ENCODE data around the gene RAVER1.

The RAVER1 gene

DNA sequence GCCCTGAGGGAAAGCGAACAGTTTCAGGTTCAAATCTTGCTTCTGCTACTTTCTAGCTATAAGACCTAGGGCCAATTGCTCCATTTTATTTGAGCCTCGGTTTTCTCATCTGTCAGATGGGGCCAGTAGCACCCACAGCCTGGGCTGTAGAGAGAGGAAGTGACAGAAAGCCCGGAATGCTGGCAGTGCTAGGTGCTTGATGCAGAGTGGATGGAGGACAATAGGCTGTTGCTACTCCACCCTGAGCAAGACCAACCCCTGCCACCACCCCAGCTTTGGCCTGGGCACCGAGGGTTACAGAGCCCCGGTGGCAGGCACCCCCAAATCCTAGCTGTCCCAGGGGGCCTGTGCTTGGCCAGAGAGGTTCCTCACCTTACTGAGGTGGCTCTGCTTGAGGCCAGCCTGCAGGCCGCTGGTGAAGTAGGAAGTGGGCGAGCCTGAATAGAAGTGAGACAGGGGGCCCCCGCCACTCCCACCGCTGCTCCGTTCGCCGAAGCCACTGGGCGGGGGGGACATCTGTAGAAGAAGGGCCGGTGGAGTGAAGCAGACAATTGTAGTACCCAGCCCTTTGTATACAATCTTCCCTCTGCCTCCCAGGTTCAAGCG, 15.4 kb downstream of the RAVER1 start:
- no peak for DNase-seq

GRCh38 chr19:10317045-10317856, 16.1 kb downstream of the RAVER1 start:
- no peak for DNase-seq

DNA sequence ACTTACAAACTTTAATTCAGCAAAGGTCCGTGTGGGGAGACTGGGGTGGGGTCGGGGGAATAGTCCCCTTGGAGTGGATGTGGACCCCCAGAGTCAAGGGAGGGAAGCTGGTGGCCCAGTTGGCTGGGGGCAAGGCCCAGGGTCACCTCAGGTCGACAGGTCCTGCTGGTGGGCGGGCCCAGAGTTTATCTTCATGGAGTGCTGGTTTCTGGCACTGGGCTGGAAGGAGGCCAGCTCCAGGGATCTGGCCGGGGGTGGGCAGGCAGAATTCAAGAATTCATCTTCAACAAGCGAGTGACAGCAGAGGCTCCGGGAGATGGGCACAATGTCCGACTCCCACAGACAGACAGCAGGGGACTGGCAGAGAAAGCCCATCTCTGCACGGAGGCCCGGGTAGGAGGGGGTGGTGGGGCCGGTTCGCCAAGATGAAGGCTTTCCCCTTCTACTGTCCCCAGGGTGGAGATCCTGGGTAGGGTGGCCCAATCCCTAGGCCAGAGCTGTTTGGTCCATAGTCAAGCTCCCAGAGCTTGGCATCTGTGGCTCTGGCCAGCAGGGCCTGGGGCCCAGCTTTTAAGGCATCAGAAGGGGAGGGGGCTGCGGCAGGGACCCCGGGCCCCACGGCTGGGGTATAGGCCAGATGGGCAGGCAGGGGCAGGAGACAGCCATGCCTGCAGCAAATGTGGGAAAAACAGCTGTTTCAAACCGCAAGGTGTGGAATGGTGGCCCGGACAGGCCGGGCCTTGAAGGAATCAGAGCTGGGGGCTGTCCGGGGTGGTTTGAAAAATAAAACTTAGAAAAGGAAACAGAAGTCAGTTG, 16.9 kb downstream of the RAVER1 start:
- DNase-seq, result no peak

DNA sequence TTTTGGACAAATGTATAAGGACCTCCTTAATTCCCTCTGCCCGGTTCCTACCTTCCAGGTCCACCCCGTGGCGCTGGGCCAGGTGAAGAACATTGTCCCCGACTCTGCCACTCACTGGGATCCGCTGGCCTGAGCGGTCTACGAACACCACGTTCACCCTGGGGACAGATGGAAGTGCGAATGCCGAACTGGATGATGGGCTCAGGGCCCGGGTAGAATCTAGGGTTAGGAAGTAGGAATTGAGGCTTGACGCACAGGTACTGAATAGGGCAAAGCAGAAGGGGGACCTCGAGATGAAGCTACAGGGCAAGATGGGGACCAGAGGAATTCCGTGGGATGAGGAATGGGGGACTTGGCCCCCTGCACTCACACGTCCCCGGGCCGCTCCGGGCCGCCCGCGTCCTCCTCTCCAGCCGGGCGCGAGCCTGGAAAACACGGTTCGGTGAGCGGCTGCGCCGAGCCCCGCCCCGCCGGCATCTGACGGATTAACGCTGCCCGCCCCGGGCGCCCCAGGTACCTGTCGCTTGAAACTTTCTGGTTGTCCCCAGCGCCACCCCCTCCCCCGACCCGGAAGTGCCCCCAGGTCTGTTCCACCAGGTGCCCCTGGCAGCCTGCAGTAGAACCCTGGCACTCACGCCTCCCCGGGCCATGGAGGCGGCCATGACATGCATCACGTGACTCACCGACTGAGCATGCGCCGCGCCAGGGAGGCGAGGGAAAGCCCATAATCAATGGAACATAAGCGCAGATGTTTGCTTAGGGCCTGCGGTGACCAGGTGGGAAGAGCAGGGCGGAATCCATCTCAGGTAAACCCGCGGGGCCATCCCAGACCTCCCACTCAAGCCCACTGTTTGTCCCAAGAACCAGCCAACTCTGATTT, 17.8 kb downstream of the RAVER1 start, which contains the start of gene FDX2:
Gene FDX2 (minus strand): TSS at position 681 of the 880 bp plus-strand sequence. CDS start 19 bp downstream, at position 662.
- DNase-seq, result peak; percentile 60 to 91

- DNase-seq, result no peak
Observed at GRCh38 chr19:10309423-10309822, 23.9 kb downstream of the RAVER1 start, which contains the start of gene ZGLP1. Gene ZGLP1 (minus strand): TSS chr19:10309815.

DNA sequence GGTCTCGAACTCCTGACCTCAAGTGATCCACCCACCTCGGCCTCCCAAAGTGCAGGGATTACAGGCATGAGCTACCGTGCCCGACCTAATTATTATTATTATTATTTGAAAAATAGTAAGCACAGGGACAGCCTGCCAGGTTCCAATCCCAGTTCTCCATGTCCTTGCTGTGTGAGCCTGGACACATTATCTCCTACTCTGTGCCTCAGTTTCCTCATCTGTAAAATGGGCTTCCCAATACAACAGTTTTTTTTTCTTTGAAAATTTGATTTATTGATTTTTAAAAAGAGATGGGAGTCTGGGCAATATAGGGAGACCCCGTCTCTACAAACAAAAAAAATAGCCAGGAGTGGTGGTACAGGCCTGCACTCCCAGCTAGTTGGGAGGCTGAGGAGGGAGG, 27.0 kb downstream of the RAVER1 start:
- DNase-seq, result no peak

DNA sequence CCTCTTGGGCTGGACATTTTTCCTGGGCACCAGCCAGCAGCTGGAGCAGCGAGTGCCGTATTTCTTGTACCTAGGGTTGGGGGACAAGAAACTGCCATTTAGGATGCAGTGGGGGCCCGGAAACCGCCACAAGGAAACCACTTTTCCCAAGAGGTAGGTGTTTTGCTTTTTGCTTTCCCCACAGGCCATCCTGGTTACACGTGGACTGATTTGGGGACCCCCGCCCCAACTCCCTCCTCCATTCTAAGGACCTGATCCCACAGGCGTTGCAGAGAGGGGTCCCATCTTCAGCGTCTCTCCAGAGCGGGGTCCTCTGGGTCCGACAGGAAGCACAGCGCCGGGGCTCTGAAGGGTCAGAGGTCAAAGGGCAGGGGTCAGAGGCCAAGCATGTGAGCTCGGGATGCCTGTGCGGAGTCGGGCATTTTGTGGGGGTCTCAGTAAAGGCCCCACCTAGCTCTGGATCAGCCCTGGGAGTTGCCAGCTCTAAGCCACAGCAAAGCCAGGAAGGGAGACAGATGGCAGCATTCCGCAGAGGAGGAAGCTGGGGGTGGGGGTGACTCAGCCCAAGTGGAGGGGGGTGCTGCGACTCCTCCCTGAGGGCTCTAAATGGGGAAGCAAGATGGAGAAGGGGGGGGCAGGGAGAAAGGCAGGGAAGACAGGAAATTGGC, 28.1 kb downstream of the RAVER1 start:
- DNase-seq, result no peak

DNA sequence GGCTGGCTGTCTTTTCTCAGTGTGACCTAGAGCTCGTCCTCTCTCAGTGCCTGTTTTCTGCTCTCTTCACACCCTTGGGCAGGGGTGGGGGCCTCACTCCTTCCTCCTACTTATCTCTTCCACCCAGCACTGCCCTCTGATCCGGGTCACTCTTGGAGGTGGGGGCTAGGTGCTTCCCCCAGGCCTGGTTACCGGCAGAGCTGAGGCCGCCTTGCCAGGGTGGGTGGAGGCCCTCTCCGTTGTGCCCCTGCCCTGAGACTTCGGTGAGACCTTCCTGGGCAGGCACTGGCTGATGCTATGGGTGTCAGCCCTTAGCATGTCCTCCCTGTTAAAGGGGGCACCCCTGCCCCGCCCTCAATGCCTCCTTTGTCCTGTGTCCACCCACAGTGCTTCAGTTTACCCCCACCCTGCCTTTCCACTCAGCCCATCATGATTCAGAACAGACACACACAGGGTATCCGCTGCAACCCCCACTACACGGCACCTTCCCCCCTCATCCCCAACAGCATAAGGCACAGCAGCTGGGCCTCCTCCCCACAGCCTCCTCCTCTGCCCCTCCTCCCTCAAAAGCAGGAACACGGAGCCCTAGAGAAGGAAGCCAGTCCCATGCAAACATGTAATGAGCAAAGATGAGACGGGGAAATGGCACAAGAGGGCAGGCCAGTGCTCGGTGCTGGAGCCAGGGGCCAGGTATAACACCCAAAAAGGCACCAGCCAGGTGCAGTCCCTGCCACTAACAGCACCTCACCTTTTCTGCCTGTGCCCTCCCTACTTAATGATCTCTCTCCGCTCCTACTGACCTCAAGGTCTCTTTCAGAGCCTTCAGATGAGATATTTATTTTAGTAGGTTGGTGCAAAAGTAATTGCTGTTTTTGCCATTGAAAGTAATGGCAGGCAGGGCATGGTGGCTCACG, 33.5 kb downstream of the RAVER1 start:
- no peak for DNase-seq

DNA sequence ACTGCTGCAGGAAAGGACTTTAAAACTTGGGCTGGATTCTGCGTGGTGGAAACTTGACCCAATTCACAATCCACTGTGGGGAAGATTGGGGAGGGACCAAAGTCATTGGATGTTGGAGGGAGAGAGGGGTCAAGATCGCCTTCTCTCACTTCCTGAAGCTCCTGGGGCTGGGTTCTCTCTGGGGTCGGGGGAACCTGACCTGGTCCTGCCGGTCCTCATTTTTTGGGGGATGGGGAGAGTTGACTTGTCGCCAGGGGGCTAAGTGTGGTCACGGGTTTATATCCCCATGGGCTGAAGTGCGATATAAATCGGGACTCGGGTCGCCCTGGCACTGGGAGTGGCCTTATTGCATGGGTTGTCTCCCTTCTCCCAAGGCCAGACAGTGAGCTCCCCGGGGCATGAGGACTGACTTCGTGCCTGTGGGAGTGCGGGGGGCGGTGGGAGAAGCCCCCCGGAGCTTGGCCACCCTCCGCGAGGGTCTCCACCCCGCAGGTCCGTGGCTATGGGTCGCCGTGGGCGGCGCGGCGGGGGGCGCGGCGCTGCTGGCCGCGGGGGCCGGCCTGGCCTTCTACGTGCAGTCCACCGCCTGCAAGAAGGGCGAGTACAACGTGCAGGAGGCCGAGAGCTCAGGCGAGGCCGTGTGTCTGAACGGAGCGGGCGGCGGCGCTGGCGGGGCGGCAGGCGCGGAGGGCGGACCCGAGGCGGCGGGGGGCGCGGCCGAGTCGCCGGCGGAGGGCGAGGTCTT, 37.3 kb downstream of the RAVER1 start:
- peak in 1 of 2 experiments; percentile 23 for DNase-seq

DNA sequence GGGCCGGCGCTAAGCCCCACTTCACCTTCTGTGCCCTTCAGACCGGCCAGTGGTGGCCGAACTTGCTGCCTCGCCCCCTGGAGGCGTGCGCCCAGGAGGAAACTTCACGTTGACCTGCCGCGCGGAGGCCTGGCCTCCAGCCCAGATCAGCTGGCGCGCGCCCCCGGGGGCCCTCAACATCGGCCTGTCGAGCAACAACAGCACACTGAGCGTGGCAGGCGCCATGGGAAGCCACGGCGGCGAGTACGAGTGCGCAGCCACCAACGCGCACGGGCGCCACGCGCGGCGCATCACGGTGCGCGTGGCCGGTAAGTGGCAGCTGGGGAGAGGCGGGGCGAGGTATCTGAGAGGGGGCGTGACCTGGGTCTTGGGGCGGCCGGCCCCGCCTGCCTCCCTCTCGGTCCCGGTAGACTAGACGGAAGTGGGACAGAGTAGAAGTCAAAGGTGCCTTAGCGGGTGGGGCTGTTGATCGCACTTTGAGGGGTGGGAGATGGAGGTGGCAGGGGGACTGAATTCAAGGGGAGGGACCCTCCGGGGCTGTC, 38.0 kb downstream of the RAVER1 start:
- DNase-seq, result no peak

GRCh38 chr19:10294368-10294697, 39.0 kb downstream of the RAVER1 start:
- peak in 1 of 2 experiments; percentile 48 for DNase-seq

DNA sequence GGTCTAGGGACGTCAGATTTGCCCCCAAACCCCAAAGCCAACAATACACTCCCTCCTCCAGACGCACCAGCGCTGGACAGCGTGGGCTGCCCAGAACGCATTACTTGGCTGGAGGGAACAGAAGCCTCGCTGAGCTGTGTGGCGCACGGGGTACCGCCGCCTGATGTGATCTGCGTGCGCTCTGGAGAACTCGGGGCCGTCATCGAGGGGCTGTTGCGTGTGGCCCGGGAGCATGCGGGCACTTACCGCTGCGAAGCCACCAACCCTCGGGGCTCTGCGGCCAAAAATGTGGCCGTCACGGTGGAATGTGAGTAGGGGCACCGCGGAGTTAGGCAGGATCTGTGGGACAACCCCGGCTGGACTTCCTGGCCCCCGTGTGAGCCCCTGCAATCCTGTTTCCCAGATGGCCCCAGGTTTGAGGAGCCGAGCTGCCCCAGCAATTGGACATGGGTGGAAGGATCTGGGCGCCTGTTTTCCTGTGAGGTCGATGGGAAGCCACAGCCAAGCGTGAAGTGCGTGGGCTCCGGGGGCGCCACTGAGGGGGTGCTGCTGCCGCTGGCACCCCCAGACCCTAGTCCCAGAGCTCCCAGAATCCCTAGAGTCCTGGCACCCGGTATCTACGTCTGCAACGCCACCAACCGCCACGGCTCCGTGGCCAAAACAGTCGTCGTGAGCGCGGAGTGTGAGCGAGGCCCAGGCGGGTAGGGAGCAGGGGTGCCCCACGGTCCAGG, 39.5 kb downstream of the RAVER1 start:
- DNase-seq, result no peak

- no peak for DNase-seq
Observed at GRCh38 chr19:10292789-10293636, 40.3 kb downstream of the RAVER1 start.

DNA sequence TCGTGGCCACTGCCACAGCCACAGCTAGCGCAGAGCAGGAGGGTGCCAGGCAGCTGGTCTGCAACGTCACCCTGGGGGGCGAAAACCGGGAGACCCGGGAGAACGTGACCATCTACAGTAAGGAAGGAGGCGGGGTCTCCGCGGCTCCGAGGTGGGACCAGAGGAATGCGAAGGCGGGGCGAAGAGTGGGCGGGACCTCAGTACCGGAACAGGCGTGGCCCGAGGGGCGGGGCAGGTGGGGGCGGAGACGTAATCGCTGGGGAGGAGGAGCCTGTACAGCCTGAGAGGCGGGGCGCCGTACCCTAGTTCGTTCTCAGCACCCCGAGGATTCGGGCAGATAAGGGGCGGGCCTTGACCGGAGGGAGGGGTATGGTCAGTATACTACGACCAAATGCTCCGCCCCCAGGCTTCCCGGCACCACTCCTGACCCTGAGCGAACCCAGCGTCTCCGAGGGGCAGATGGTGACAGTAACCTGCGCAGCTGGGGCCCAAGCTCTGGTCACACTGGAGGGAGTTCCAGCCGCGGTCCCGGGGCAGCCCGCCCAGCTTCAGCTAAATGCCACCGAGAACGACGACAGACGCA, 41.0 kb downstream of the RAVER1 start:
- peak; percentile 27 to 79 for DNase-seq

GRCh38 chr19:10291554-10292205, 41.6 kb downstream of the RAVER1 start:
- DNase-seq, result no peak

DNA sequence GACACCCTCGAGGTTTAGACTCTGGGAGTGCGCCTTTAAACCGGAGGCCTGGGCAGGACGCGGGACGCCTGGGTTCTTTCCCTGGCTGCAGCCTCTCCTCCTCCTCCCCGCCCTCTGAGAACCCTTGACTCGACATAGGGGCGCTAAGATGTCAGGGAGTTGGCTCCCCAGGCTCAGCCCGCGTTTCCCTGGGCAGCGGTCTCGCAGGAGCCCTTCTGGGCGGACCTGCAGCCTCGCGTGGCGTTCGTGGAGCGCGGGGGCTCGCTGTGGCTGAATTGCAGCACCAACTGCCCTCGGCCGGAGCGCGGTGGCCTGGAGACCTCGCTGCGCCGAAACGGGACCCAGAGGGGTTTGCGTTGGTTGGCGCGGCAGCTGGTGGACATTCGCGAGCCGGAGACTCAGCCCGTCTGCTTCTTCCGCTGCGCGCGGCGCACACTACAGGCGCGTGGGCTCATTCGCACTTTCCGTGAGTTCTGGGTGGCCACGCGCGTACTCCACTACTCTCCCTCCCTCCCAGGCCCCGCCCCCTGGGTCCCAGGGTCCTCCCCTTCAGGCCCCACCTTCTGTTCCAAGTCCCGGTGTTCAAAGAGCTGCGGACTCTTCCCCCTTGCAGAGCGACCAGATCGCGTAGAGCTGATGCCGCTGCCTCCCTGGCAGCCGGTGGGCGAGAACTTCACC, 42.3 kb downstream of the RAVER1 start:
- DNase-seq, result peak in 1 of 2 experiments; percentile 22
